GM21367 (cell line): ENCODE data around the gene ARHGEF1.
A peak's percentile ranks its signal among the peaks of the same experiment; 100 is the strongest.
"Not testable (repeated sequence)": the region's sequence is repeated elsewhere in the genome, so short reads cannot be mapped to it uniquely, and the experiment has no call there.

Experiments
- ATAC-seq: cut with Tn5 transposase; IDR thresholded peaks from one replicate; pipeline ENCODE4 v1.9.1; 2021; ENCODE audit not compliant: unreplicated experiment

The ARHGEF1 gene

GRCh38 chr19:41929536-41930071, 46.6 kb downstream of the ARHGEF1 start:
- no peak for ATAC-seq

- no peak for ATAC-seq
These were observed 47.3 kb downstream of the ARHGEF1 start for GRCh38 chr19:41930322-41930722.

GRCh38 chr19:41930926-41931592, 48.1 kb downstream of the ARHGEF1 start:
- no peak for ATAC-seq

DNA sequence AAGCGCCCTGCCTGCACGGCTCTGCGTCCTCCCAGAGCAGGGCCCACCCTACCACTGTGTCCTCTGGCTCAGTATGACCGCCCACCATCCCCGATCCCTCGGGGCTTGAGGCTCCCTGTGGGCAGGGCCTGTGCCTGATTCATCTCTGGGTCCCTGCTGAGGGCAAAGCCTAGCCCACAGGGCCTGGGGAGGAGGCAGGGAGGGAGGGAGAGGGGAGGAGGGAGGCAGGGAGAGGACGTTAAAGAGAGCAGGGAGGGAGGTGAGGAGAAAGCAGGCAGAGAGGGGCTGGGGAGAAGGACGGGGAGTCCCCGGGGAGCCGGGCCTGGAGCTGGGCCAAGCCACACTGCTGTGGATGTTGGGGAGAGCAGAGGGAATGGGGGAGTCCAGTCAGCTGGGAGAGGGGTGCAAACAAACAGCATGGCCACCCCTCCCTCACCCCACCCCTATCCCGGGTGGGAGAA, 49.3 kb downstream of the ARHGEF1 start:
- no peak for ATAC-seq

GRCh38 chr19:41932720-41933332, 49.8 kb downstream of the ARHGEF1 start:
- ATAC-seq = no peak

GRCh38 chr19:41933693-41934426, 50.9 kb downstream of the ARHGEF1 start:
- ATAC-seq = no peak

- no peak for ATAC-seq
These were observed 51.9 kb downstream of the ARHGEF1 start for GRCh38 chr19:41934849-41935374.

DNA sequence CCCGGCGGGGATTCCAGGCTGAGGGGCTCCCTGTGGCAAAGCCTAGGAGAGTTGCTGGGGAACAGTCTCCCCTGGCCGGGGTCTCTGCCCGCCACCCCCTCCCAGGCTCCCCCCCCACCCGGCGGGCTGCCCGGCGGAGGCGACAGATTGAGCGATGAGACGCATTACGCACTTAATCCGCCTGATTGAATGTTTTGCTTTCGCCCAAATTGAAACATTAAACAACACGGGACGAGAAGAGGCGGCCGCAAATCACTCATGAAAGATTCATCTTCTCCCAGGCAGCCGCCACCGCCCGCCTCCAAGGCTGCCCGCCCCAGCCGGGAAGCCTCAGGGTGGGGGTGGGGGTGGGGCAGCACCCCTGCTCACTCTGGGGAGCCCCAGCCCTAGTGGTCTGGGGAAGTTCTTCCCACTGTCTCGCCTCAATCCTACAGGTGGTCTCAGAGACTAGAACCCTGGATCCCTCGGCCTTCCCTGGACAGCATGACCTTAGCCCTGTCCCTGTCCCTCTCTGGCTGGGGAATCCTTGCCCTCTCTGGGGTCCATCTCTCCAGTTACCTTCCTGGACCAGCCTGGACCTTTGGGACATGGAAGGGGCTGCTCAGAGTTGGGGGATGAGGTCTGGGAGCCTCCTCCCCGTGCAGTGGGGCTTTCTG, 52.9 kb downstream of the ARHGEF1 start:
- no peak for ATAC-seq

DNA sequence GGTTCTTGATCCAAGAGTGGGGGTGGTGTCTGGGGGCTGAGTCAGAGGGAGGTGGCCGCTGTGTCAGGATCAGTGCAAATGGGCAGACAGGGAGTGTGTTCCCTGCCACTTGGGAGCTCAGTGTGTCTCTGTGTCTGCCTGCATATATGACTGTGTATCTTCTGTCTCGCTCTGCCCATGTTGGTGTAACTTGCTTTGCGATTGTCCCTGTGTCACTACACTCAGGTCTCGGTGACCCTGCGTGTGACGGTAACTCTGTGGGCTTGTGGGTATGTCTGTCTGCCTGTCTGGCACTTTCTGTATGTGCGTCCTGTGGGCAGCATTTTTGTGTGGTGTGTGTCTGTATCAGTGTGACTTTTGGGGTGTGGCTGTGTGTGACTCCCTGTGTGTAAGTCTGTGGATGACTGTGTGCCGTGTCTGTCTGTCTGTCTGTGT, 53.4 kb downstream of the ARHGEF1 start:
- no peak for ATAC-seq

DNA sequence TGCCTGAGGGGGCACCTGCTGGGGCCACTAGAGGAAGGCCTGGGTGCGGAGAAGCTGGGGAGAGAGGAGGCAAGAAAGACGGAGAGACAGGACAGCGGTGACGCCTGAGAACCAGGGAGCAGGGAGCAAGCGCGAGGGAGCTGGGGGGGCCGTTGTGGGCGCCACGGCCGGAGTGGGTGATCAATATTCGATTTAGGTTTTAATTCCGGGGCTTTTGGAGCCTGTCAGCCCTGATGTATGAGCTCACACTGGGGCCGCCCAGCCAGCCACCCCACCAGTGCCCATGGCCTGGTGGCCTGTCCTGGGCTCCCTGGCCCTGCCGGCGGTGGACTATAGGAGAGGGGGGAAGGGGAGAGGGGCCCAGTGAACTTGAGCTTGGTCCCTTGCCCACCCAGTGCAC, 54.0 kb downstream of the ARHGEF1 start:
- ATAC-seq = no peak

GRCh38 chr19:41937525-41938468, 54.8 kb downstream of the ARHGEF1 start:
- ATAC-seq = no peak

DNA sequence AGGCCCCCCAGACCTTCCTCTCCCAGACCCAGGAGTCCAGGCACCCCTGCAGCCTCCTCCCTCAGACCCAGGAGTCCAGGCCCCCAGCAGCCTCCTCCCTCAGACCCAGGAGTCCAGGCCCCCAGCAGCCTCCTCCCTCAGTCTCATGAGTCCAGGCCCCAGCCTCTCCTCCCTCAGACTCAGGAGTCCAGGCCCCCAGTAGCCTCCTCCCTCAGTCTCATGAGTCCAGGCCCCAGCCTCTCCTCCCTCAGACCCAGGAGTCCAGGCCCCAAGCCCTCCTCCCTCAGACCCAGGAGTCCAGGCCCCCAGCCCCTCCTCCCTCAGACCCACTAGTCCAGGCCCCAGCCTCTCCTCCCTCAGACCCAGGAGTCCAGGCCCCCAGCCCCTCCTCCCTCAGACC, 56.2 kb downstream of the ARHGEF1 start:
- not testable (repeated sequence) for ATAC-seq

- ATAC-seq = no peak
These were observed 57.1 kb downstream of the ARHGEF1 start for GRCh38 chr19:41939861-41940730.

GRCh38 chr19:41940731-41941409, 57.9 kb downstream of the ARHGEF1 start:
- ATAC-seq = no peak

DNA sequence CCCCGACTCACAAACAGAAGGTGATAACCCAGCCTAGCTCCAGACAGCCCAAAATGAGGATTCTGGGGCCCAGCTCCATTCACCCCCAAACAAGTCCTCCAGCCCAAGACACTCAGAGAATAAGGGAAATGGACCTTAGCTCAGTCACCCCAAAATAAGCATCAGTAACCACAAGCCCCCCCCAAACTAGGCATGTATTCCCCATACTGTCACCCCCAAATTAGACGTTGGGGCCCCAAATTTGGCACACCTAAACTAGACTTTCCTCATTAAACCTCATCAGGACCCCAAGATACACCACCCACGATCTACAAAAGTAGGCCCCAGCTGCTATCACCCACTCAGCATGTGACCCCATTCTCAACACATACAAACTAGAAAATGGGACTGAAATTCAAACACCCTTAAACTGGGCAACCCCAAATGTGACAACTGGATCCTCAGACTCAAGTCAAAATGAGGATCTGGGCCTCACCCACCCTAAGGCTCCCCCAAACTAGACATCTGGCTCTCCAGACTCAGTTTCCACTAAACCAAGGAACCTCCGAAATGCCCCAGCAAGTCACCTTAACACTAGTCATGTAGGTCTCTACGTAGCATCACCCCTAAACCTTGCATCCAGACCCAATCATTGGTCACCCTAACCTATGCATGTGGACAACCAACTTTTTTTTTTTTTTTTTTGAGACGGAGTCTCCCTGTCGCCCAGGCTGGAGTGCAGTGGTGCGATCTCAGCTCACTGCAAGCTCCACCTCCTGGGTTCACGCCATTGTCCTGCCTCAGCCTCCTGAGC, 58.6 kb downstream of the ARHGEF1 start:
- no peak for ATAC-seq

DNA sequence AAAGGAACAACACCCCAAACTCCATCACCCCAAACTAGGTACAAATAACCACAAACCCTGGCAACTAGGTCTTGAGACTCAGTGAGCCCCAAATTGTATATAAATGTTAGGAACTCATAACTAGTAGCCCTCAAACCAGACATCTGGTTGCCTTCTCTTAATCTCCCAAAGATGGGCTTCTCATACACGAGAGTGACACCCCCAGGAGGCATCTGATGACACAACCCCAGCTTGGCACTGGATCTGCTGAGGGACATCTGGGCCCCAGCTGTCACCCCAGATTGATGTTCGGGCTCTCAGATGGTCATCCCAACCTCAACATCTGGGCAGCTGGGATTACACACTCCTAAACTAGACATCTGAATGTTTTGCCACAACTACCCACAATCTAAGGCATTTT, 61.4 kb downstream of the ARHGEF1 start:
- no peak for ATAC-seq

GRCh38 chr19:41945135-41945766, 62.3 kb downstream of the ARHGEF1 start:
- peak; percentile 62 for ATAC-seq
